CD4-positive, alpha-beta T cell treated with Interleukin-15 for 4 hours (primary cell): ENCODE results near the gene FBLN2.

Experiments
- DNase-seq: peaks from one replicate; pipeline ENCODE4 v3.0.0-alpha.2; 2020; ENCODE audit warnings: low spot score

FBLN2 gene

DNA sequence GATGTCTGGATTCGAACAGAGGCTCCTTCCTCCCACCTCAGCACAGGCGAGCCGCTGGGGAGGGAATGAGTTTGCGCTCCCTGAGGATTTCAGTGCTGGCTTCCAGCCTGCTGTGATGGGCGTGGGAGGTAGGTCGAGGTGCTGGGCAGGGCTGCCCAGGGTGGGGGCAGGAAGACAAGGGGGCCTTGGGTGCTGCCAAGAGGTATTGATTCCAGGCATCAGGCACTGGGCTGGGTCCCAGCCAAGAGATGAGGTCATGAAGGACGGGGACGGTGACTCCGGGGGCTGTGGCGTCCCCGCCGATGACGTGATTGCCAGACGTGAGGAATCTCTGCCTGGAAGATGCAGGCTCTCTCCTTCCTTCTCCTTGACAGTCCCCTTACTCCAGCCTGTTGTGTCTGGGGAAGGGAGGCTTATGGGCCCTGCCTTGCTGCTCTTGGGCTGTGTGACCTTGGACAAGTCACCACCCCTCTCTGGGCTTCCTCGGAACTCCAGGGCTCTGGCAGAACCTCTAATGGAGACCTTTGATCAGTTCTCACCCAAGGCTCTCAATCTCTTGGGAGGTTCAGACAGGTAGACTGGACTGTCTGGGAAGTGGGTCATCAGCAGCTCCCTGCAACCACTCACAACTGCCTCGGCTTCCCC is 116.8 kb downstream of the FBLN2 start:
- no peak for DNase-seq

DNA sequence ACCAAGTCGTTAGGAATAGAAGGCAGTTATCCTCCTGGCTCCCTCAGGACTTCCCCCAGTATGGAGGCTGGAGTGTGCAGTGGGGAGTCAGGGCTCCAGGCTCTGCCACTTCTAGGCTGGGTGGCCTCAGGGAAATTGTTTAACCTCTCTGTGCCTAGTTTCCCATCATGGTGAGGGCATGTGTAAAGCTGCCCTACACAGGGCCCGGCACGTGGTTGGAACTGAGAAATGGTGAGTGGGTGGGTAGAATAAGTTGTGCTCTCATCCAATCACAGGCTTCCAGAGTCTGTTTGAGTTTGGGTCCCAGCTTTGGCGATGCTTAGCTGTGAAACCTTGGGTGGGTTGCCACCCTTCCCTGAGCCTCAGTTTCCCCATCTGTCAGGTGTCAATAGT is 117.3 kb downstream of the FBLN2 start:
- no peak for DNase-seq

DNA sequence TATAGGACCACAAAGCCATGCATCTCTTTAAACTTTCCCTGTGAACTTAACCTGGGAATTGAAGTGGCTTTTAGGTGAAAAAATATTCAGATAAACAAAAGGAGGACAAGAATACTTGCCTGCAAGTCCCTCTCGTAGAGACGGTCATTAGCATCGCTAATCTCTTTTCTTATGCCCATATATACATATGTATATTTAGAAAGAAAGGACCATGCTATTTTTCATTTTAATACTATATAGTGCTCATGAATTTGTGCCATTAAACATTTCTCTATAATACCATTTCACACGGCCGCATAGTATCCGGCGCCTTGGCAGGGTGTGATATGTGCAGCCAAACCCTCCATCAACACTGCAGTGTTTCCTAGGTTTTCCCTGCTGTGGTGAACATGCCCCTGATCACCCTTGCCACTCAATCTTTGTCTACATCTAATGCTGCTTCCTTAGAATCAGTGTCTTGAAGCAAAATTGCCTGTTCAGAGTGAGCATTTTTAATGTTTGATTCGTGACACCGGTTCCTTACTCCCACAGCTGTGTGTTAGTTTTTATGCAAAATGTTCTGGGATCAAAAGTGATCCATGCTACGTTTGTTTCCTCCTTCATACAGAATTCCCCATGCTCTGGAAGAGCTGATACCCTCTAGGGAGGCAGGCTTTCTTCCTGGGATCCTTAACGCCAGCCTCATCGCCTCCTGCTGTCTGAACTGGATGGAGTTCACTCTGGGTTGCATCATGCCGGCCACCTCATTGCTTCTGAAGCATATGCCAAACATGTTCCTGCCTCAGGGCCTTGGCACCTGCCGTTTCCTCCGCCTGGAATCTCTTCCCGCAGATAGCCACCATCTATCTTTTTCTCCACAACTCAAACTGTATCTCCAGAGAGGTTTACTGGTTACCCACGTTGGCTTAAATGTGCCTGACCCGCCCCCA is 118.1 kb downstream of the FBLN2 start:
- no peak for DNase-seq

DNA sequence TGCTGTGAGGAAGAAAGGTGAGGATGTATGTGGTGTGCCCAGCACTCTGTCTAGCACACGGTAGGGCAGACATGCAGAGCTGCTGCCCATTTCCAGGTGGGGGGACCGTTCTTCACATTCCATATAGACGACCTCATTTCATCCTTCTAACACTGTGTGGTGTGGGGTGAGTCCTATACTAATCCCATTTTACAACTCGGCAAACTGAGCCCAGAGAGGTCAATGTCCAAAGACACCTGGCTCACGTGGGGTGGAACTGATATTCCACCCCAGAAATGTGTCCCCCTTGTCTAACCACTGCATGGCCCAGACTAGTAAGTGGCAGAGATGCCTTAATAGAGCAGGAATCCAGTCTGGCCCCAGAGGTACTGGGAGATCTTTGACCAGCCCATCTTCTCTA is 119.2 kb downstream of the FBLN2 start:
- DNase-seq, result no peak

DNA sequence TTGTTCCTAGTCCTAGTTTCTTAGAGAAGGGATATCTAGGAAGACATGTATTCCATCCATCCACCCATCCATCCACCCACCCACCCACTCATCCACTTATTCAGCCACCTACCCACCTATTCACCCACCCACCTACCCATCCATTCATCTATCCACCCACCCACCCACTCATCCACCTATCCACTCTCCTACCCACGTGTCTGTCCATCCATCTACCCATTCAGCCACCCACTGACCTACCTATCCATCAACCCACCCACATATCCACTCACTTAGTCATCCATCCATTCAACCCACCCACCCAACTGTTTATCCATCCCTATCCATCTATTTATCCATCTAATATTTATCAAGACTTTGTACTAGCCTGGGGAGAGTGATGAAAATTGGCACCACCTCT is 120.5 kb downstream of the FBLN2 start:
- DNase-seq, result no peak

DNA sequence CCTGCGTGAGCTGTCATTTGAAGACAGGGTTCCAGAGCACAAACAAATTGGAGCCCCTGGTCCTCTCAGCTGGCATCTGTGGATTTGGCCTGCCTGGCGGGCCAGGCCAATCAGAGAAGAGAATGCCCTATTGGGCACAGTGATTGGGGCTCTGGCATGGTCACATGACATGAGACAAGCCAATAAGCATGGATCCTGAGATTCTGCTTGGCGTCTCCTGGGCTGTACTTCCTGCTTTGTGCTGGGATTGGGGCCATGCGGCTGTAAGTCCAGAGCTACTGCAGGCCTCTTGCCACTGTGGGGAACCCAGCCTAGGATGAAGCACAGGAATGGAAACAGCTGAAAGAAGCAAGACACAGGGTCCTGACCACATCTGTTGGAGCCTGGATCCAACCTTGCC is 121.4 kb downstream of the FBLN2 start:
- DNase-seq, result no peak

DNA sequence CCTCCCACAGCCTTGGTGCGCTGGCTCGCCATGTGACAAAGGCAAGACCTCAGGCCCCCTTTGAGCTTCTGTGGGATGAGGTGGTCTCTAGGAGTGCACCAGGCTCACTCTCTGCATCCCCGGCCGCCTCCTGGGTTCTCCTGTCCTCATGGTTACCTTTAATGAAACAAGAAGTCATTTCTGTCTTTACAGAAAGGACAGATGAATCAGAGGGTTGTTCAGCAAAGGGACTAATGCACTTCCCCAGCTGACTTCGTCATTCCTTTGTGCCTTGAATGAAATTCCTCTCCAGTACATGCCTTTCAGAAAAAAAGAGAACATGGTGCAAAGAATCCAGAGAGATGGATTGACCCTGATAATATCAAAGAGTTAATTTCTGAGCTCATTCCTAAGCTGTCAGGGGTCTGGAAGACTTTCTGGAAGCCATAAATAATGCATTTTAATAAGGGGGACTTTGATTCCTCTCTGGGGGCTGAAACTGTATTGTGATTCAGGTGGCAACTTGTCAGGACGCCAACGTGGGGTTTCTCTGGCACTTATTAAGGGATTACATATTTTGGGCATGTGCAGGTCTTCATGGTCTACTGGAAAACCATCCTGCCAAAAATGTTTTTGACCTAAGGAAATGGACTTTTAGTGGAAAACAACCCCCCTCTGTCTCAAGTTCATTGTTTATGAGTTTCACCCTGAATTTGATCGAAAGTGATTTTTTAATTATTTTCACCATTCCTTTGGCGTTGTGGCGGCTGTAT is 122.7 kb downstream of the FBLN2 start:
- no peak for DNase-seq

DNA sequence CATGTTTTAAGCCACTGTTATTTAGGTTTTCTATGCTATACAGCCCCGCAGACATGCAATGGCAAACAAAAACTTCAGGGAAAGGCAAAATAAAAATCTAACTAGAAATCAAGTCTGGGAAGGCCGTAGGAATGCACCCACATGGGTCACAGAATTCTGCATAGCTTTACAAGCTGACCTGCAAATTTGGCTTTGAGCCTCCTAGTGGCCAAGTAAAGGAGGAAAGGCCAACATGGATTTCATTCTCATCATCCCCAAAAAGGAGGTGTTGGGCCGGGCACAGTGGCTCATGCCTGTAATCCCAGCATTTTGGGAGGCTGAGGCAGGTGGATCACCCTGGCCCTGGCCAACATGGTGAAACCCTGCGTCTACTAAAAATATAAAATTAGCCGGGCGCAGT is 124.3 kb downstream of the FBLN2 start:
- no peak for DNase-seq

DNA sequence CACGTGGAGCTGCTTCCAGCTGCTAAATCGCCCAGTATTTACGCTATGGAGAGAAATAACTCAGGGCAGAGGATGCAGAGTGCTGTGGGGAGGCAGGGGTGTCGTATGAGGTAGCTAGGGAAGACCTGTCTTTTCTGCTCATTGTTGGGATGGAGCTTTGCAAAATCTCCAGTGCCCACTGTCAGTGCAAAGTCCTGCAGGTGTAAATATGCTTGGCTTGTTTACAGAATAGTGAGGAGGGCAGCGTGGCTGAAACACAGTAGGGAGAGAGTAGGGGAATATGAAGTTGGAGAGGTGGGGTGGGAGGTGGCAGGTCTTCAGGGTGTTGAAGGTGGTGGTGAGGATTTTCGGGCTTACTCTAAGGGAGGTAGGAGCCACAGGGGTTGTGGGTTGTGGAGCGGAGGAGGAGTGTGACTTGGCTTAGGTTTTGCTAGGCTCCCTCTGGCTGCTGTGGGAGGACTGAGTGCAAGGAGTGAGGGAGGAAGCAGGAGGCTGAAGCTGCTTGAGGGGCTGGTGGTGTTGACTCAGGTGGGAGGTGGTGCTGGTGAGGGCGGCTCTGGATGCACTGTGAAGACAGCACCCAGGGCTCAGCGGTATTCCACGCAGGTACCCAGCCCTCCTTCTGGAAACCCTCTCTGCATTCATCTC is 125.7 kb downstream of the FBLN2 start:
- no peak for DNase-seq

DNA sequence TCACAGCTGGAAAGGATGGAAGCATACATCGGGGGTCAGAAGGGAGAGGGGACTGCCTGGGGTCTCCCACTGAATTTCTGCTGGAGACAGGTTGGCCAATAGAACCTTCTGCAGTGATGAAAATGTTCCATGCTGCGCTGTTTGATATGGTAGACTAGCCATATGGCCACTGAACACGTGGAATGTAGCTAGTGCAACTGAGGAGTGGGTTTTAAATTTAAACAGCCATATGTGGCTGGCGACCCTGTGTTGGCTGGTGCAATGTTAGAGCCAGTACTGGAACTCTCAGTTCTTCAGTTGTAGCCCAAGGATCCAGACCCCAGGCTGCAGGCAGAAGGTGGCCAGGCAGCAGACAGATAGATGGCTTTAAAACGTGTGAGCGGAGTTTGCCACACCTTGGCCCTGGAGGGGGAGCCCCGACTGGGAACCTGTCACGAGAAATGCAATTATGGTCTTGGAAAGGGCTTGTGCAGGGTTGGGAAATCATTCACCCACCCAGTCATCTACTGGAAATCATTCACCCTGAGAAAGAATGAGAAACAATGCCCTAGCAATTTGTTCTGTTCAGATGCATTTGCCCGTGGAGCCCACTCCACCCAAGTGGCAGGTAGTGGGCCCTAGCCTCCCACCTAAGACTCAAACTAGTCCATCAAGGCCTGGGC is 127.6 kb downstream of the FBLN2 start:
- no peak for DNase-seq

DNA sequence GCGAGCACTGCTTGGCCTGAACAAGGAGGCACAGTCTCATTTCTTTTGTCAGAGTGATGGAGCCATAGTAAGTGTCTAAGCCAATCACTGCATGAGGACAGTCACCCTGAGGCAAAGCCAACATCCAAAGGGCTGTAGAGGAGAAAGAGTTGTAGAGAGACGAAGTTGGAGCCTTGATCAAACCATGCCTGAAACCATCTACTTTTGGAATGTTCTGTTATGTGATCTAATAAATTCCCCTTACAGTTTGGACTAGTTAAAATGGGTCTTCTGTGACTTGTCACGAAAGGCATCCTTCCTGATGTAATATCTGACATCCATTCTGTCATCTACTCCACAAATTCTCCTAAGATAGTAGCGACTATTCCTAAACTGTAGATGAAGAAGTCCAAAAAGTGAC is 128.3 kb downstream of the FBLN2 start:
- DNase-seq, result no peak

DNA sequence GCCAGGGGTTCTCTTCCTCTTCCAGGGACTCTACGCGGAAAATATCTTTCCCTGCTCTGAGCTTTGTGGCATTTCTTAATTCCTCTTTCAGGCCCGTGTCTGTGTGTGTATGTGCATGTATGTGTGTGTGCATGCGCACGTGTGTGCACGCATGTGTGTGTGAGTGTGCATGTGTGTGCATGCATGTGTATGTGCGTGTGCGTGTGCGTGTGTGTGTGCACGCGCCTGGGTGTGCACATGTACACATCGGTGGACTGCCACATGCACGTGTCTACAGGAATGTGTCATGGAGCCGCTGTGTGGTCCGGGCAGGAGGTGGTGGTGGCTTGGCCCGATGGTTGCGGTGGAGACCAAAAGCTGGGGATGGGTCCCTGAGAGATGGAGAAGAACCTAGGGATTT is 133.0 kb downstream of the FBLN2 start:
- DNase-seq, result no peak

DNA sequence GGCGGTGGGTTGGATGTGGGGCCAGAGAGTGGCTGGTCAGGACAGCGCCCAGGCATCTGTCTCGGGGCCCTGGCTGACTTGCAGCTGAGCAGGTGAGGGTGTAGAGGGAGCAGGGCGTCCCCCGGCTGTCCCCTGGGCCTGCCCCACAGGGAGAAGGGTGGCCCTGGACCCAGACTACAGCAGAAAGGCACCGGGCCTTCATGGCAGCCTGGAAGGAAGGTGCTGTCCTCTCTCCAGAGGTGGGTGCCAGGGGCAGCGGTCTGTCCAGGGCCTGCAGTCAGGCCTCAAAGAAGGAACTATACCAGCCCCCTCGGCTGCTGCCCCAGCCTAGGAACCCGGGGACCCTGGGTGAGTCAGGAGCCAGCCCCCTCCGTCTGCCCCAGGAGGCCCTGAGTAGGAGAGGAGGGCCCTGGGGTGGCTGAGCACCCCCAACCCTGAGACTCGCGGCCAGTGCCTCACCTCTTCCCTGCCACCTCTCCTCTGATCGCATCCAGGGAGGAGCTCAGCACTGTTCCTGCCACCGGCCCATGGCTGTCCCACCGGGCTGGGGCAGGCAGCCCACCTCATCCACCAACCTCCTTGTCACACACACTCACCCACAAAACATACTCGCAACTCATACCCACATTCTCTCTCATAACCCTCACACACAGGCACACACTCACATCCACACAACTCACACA is 133.5 kb downstream of the FBLN2 start:
- no peak for DNase-seq

DNA sequence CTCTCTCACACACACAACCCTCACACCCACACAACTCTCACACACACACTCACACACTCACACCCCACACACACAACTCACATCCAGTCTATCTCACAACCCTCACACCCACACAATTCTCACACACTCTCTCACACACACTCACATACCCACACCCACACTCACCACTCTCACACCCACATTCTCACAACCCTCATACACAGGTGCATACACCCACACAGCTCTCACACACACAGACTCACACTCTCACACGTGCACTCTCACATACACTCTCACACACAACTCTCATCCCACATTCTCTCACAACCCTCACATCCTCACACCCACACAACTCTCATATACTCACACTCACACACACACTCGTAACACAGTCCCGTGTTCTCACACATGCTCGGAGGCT is 134.4 kb downstream of the FBLN2 start:
- no peak for DNase-seq

DNA sequence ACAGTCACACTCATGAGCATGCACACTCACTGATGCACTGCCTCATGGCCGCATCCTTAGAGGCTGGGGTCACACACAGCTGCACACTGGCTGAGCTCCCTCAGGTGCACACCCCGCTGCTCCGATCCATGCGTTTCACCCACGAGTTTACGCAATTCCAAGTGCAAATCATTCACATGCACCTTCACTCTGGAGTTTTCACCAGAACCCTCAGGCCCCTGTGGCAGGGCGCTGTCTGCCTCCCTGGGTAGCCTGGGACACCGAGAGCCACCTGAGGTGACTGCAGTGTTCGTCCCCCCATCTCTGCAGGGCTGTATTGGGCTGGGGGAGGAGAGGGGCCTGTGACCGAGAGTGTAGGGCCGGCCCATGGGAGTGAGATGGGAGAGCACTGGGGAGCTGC is 134.8 kb downstream of the FBLN2 start:
- no peak for DNase-seq

DNA sequence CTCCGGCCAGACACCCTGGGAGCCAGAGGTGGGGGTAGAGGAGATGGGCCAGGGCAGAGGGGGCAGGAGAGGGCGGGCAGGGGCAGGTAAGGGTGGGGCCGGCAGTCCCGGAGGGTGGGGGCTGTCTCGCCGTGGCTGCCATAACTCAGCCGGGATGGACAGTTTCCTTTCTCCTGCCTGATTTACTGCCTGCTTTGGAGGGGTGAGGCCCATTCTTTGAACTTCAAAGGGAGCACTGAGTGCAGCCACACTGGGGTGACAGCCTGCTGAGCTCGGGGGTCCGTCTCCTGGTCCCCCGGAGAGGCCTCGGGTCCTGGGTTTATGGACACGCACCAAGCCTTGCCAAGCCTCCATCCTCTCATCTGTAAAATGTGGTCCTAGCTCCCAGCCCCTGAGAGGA is 135.4 kb downstream of the FBLN2 start:
- no peak for DNase-seq

DNA sequence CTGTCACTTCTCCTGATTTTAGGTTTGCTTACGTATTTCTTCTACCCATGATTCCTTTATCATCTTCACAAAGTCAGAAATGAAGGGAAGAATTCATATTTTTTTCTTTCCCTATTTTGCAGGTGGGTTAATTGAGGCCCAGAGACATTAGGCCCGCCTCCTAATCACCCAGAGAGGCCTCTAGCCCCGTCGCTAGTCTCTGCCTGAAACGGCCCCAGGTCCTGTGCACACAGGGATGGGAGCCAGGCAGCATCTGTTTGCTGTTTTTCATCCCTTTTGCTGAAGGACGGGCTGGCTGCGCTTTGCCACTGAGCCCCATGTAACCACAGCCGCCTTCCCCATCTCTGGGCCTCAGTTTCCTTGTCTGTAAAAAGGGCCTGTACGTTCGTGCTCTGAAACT is 135.9 kb downstream of the FBLN2 start:
- no peak for DNase-seq

DNA sequence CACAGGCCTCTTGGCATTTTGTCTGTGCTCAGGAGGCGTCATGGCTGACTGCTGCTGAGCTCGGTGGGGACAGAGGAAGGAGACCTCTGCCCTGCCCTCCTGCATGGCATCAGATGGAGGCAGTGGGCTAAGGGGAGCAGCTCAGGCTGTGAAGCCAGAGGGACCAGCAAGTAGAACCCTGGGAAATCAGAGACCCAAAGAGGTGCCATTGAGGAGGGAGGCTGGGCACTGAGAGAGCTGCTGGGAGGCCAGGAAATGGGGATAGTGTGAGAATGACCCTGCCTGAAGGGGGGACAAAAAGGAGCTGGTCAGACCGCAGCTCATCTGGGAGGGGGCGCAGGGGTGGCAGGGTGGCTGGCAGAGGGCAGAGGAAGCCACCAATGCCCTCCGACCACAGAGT is 136.8 kb downstream of the FBLN2 start:
- no peak for DNase-seq

DNA sequence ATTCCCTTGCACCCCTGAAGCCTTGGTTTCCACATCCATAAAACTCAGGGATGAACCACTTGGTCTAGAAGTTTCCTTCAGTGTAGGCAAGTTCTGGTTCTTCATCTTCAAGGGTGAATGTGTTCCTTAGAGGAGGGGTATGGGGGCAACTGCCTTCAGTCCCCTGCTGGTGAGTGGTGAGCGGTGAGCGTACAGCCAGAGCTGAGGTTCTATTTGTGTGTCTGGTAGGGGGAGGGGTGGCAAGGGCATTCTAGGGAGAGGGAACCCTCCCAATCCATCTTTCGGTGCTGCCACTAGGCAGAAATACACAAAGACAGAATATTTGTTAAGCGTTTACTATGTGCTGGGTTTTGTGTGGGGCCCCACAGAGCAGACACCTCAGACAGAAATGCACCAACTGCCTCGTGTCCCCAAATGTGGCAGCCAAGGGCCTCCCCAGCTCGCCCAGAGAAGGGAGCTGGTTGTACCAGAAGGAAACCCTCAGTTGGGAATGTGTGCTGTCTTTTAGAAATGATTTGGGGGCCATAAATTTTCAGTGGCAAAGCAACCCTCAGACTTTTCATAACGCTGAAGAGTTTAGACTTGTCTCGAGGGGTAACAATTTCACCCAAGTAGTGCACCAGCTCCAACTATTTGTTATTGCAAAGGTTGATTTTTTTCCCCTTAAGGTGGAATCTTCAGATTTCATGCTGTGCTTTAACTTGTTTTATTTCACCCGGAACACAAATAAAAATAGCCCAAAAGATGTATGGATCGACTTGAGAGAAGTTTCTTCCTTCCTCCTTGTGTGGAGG is 137.6 kb downstream of the FBLN2 start:
- no peak for DNase-seq

DNA sequence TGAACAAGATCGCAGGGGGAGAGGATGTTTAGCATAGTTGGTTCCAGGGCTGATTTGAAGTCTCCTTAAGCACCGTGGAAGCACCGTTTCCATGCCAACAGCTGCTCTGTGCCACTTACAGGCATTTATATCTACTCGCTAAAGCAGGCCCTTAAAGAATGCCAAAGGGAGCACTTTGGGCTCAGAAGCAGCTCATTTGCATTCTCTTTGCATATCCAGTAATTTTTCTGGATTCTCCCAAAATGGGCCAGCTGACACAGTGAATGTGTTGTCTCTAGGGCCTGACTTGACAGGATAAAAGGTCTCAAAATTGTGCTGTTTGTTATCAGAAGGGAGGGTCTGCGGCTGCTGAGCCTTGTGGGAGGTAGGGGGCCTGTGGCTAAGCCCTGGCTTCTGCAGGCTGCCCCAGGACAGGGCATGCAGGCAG is 138.6 kb downstream of the FBLN2 start:
- DNase-seq, result no peak
